Mammary epithelial cell (primary cell): ENCODE measurements around the gene CCNB1.
"Not testable (repeated sequence)": the region's sequence is repeated elsewhere in the genome, so short reads cannot be mapped to it uniquely, and the experiment has no call there.

ENCODE experiments used
- EZH2 ChIP-seq: IDR thresholded peaks from 2 replicates; pipeline ENCODE4 v1.6.1; 2012; ENCODE audit warnings: low read length, inconsistent platforms, borderline replicate concordance
- TF ChIP-seq, protein P1 (sequence below), 2 donors: IDR thresholded peaks in 1 of 2; conservative IDR thresholded peaks in 1 of 2; 2 replicates each; pipeline ENCODE4 v1.5.1; 2011 to 2012; ENCODE audit warnings: inconsistent platforms in 2 of 2, low read length in 2 of 2, mild to moderate bottlenecking in 2 of 2, control low read depth in 1 of 2, low read depth in 1 of 2; ENCODE audit not compliant: insufficient read depth in 1 of 2; ENCODE audit errors: extremely low read depth in 1 of 2

DNA sequence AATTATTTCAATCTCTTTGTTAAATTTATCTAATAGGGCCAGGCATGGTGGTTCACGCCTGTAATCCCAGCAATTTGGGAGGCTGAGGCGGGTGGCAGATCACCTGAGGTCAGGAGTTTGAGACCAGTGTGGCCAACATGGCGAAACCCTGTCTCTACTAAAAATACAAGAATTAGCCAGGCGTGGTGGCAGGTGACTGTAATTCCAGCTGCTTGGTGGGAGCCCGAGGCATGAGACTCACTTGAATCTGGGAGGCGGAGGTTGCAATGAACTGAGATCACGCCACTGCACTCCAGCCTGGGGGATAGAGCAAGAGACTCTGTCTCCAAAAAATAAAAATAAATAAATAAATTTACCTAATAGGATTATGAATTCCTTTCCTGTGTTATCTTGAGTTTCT is 18.4 kb upstream of the CCNB1 start:
- TF ChIP-seq, protein P1, sequence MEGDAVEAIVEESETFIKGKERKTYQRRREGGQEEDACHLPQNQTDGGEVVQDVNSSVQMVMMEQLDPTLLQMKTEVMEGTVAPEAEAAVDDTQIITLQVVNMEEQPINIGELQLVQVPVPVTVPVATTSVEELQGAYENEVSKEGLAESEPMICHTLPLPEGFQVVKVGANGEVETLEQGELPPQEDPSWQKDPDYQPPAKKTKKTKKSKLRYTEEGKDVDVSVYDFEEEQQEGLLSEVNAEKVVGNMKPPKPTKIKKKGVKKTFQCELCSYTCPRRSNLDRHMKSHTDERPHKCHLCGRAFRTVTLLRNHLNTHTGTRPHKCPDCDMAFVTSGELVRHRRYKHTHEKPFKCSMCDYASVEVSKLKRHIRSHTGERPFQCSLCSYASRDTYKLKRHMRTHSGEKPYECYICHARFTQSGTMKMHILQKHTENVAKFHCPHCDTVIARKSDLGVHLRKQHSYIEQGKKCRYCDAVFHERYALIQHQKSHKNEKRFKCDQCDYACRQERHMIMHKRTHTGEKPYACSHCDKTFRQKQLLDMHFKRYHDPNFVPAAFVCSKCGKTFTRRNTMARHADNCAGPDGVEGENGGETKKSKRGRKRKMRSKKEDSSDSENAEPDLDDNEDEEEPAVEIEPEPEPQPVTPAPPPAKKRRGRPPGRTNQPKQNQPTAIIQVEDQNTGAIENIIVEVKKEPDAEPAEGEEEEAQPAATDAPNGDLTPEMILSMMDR (conservative IDR thresholded peaks at IDR 0.05 in 1 of 2, IDR thresholded peaks at IDR 0.05 in 1 of 2; ENCODE audit: extremely low read depth in 1 of 2, insufficient read depth in 1 of 2, low read depth in 1 of 2, low read length in 2 of 2), result not testable (repeated sequence)
- not testable (repeated sequence) for TF ChIP-seq EZH2
